H9 (cell line): Measurements from ENCODE around the gene HBA1. TPM values are rescaled to one million over a fixed set of nuclear protein-coding genes. Genes with fewer than 3 reads are reported as not detected.

ENCODE experiments used
- DNase-seq: peaks from one replicate; pipeline ENCODE4 v3.0.0-alpha.2; 2017
- H2AFZ ChIP-seq: one replicate; pipeline ENCODE4 v1.6.1; 2013; ENCODE audit warnings: mild to moderate bottlenecking, low read length, control low read depth, moderate library complexity
- H2AK5ac ChIP-seq: 2 replicates; pipeline ENCODE4 v1.6.1; 2013; ENCODE audit warnings: low read length, control low read depth, mixed read lengths; ENCODE audit not compliant: insufficient read length
- H2BK120ac ChIP-seq: one replicate; pipeline ENCODE4 v1.6.1; 2013; ENCODE audit warnings: low read depth, mild to moderate bottlenecking, low read length, control low read depth, inconsistent platforms; ENCODE audit not compliant: poor library complexity, severe bottlenecking
- H2BK12ac ChIP-seq: 2 replicates; pipeline ENCODE4 v1.6.1; 2013; ENCODE audit warnings: low read length, control low read depth, mixed read lengths, low read depth; ENCODE audit not compliant: insufficient read length
- H2BK15ac ChIP-seq: 2 replicates; pipeline ENCODE4 v1.6.1; 2013; ENCODE audit warnings: low read depth, low read length, control low read depth
- H2BK20ac ChIP-seq: one replicate; pipeline ENCODE4 v1.6.1; 2013; ENCODE audit warnings: low read depth, mild to moderate bottlenecking, low read length, control low read depth, inconsistent platforms; ENCODE audit not compliant: poor library complexity, severe bottlenecking
- H2BK5ac ChIP-seq: 2 replicates; pipeline ENCODE4 v1.6.1; 2013; ENCODE audit warnings: low read length, control low read depth, mixed read lengths; ENCODE audit not compliant: insufficient read length
- H3K14ac ChIP-seq: 2 replicates; pipeline ENCODE4 v1.6.1; 2013; ENCODE audit warnings: low read length, control low read depth; ENCODE audit not compliant: insufficient read depth
- H3K18ac ChIP-seq: 2 replicates; pipeline ENCODE4 v1.6.1; 2013; ENCODE audit warnings: low read depth, mild to moderate bottlenecking, mixed read lengths, low read length, control low read depth; ENCODE audit not compliant: insufficient read length
- H3K23ac ChIP-seq: 2 replicates; pipeline ENCODE4 v1.6.1; 2013; ENCODE audit warnings: low read length, control low read depth, mixed read lengths, low read depth; ENCODE audit not compliant: insufficient read length
- H3K23me2 ChIP-seq: 2 replicates; pipeline ENCODE4 v1.6.1; 2013; ENCODE audit warnings: low read depth, mild to moderate bottlenecking, mixed read lengths, low read length, control low read depth; ENCODE audit not compliant: insufficient read length, poor library complexity, severe bottlenecking
- H3K27ac ChIP-seq: 2 replicates; pipeline ENCODE4 v1.5.1; 2013; ENCODE audit warnings: low read length, control low read depth, mixed read lengths, low read depth; ENCODE audit not compliant: insufficient read length
- H3K27me3 ChIP-seq: 2 replicates; pipeline ENCODE4 v1.6.1; 2013; ENCODE audit warnings: low read length, control low read depth, inconsistent platforms; ENCODE audit not compliant: insufficient read depth
- H3K4ac ChIP-seq: 2 replicates; pipeline ENCODE4 v1.6.1; 2013; ENCODE audit warnings: low read depth, mild to moderate bottlenecking, control low read depth, inconsistent platforms, low read length, moderate library complexity
- H3K4me1 ChIP-seq: 2 replicates; pipeline ENCODE4 v1.6.1; 2013; ENCODE audit warnings: low read length, control low read depth, inconsistent platforms; ENCODE audit not compliant: insufficient read depth
- H3K4me2 ChIP-seq: 2 replicates; pipeline ENCODE4 v1.6.1; 2013; ENCODE audit warnings: low read length, control low read depth, mixed read lengths; ENCODE audit not compliant: insufficient read length, insufficient read depth
- H3K56ac ChIP-seq: 2 replicates; pipeline ENCODE4 v1.6.1; 2013; ENCODE audit warnings: low read depth, mild to moderate bottlenecking, mixed read lengths, low read length, control low read depth; ENCODE audit not compliant: insufficient read length
- H3K79me1 ChIP-seq: 2 replicates; pipeline ENCODE4 v1.6.1; 2013; ENCODE audit warnings: low read depth, mild to moderate bottlenecking, moderate library complexity, low read length, control low read depth, inconsistent platforms; ENCODE audit not compliant: insufficient read depth, poor library complexity, severe bottlenecking
- H3K79me2 ChIP-seq: 2 replicates; pipeline ENCODE4 v1.6.1; 2013; ENCODE audit warnings: low read length, control low read depth, inconsistent platforms; ENCODE audit not compliant: insufficient read depth
- H3K9ac ChIP-seq: 2 replicates; pipeline ENCODE4 v1.6.1; 2013; ENCODE audit warnings: low read length, control low read depth, mixed read lengths; ENCODE audit not compliant: insufficient read length; ENCODE audit errors: extremely low read depth
- H3K9me3 ChIP-seq: one replicate; pipeline ENCODE4 v1.6.1; 2013; ENCODE audit warnings: low read depth, low read length, inconsistent platforms; ENCODE audit not compliant: control insufficient read depth
- H3T11ph ChIP-seq: one replicate; pipeline ENCODE4 v1.6.1; 2013; ENCODE audit warnings: mild to moderate bottlenecking, low read length, control low read depth, inconsistent platforms
- H4K20me1 ChIP-seq: one replicate; pipeline ENCODE4 v1.6.1; 2013; ENCODE audit not compliant: control insufficient read depth, insufficient read length, insufficient read depth
- H4K5ac ChIP-seq: 2 replicates; pipeline ENCODE4 v1.6.1; 2013; ENCODE audit warnings: low read depth, mild to moderate bottlenecking, mixed read lengths, low read length, control low read depth; ENCODE audit not compliant: insufficient read length
- H4K8ac ChIP-seq: replicated peaks from 2 replicates; pipeline ENCODE4 v1.6.1; 2013; ENCODE audit warnings: low read length, control low read depth, mixed read lengths, low read depth; ENCODE audit not compliant: insufficient read length
- H4K91ac ChIP-seq: 2 replicates; pipeline ENCODE4 v1.6.1; 2013; ENCODE audit warnings: low read depth, mild to moderate bottlenecking, moderate library complexity, mixed read lengths, low read length, control low read depth; ENCODE audit not compliant: insufficient read length
- H3K27ac Mint-ChIP-seq, 3 experiments: 2 replicates in 2 of 3; 3 replicates in 1 of 3; pipeline ENCODE4 v1.8.0; 2020 to 2021; ENCODE audit warnings: mixed read lengths in 3 of 3, mild to moderate bottlenecking in 1 of 3, moderate library complexity in 1 of 3
- H3K27me3 Mint-ChIP-seq: 2 replicates; pipeline ENCODE4 v1.8.0; 2021; ENCODE audit warnings: low read depth, mild to moderate bottlenecking, moderate library complexity, mixed read lengths
- H3K36me3 Mint-ChIP-seq, 3 experiments: 2 replicates in 2 of 3; 3 replicates in 1 of 3; pipeline ENCODE4 v1.8.0; 2020 to 2021; ENCODE audit warnings: low read depth in 3 of 3, mixed read lengths in 3 of 3; ENCODE audit not compliant: insufficient read depth in 1 of 3
- H3K4me1 Mint-ChIP-seq, 2 experiments: 2 replicates each; pipeline ENCODE4 v1.8.0; 2020; ENCODE audit warnings: mixed read lengths in 2 of 2
- H3K4me3 Mint-ChIP-seq, 2 experiments: 2 replicates in 1 of 2; 3 replicates in 1 of 2; pipeline ENCODE4 v1.8.0; 2020 to 2021; ENCODE audit warnings: mild to moderate bottlenecking in 2 of 2, mixed read lengths in 2 of 2, moderate library complexity in 1 of 2
- H3K9me3 Mint-ChIP-seq, 2 experiments: 2 replicates in 1 of 2; 3 replicates in 1 of 2; pipeline ENCODE4 v1.8.0; 2020; ENCODE audit warnings: mild to moderate bottlenecking in 2 of 2, mixed read lengths in 2 of 2, moderate library complexity in 1 of 2
- WGBS: extraction: QIAGEN DNeasy Blood & Tissue Kit; methylation state at CpG from one replicate; pipeline ENCODE4 v1.1.7; 2013; ENCODE audit warnings: missing lambda C conversion rate, low lambda C conversion rate, mixed read lengths; ENCODE audit not compliant: insufficient read length; ENCODE audit errors: extremely low coverage; 5-methylcytosine and 5-hydroxymethylcytosine counted together
- total RNA-seq: library from RNA; stranded (reverse); gene quantifications from 2 replicates; pipeline ENCODE4 v1.2.1, GENCODE V29; 2021
- TF ChIP-seq, protein P1 (sequence below): fragments of 200-600 bp; sonication (generic); conservative IDR thresholded peaks from 3 replicates; pipeline ENCODE4 v1.8.0; 2021; ENCODE audit warnings: antibody characterized with exemption, mild to moderate bottlenecking

The HBA1 gene
- total RNA-seq, 1 experiment from 2014 or later: 7.2 TPM

DNA sequence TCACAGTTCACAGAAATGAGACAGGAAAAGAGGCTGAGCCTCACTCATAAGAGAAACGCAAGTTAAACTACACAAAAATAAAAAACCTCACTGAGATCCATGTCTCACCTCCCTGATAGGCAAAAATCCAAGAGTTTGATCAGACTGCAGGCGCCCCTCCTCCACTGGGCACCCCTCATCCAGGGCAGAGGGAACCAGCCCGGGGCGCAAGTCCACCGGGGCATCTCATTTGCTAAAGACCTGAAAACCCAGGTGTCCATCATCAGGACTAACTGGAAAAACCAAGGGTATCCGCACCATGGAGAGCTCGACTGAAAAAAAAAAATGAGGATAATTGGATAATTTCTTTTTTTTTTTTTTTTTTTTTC lies 21.5 kb upstream of the HBA1 start:
- H3K4ac ChIP-seq: no peak overlapping the region
- no peak overlapping the region for H3T11ph ChIP-seq
- no CpG with 5 or more reads among the region's 7 CpGs for WGBS
- Mint-ChIP-seq H3K27ac (no peak overlapping the region), H3K36me3 (no peaks in the 10 kb centered on the region), H3K27me3 (peaks cover 81% of the 10 kb centered on the region), H3K4me1 (peaks cover 9% of the 10 kb centered on the region in 2 experiments), H3K9me3 (peaks cover 5 to 9% of the 10 kb centered on the region in 2 experiments; a peak in 3 of 5 replicates), H3K4me3 (peak overlapping the region; percentile 63 to 88)
- no peak overlapping the region for H4K91ac ChIP-seq
- H3K23me2 ChIP-seq: peaks cover 7% of the 10 kb centered on the region
- no peaks in the 10 kb centered on the region for H3K79me2 ChIP-seq
- TF ChIP-seq, protein P1, sequence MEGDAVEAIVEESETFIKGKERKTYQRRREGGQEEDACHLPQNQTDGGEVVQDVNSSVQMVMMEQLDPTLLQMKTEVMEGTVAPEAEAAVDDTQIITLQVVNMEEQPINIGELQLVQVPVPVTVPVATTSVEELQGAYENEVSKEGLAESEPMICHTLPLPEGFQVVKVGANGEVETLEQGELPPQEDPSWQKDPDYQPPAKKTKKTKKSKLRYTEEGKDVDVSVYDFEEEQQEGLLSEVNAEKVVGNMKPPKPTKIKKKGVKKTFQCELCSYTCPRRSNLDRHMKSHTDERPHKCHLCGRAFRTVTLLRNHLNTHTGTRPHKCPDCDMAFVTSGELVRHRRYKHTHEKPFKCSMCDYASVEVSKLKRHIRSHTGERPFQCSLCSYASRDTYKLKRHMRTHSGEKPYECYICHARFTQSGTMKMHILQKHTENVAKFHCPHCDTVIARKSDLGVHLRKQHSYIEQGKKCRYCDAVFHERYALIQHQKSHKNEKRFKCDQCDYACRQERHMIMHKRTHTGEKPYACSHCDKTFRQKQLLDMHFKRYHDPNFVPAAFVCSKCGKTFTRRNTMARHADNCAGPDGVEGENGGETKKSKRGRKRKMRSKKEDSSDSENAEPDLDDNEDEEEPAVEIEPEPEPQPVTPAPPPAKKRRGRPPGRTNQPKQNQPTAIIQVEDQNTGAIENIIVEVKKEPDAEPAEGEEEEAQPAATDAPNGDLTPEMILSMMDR: no peak
- H3K9ac ChIP-seq: no peak overlapping the region
- H2BK5ac ChIP-seq: no peak overlapping the region
- DNase-seq: no peak
- no peak overlapping the region for H2BK20ac ChIP-seq
- H3K23ac ChIP-seq: no peak overlapping the region
- peak overlapping the region; percentile 86 for H3K4me2 ChIP-seq
- H3K27me3 ChIP-seq: peaks cover 9% of the 10 kb centered on the region; the same call in 1 of the 2 replicates
- H3K9me3 ChIP-seq: no peaks in the 10 kb centered on the region
- H3K18ac ChIP-seq: no peak overlapping the region
- H4K8ac ChIP-seq: no peak overlapping the region
- no peak overlapping the region for H3K56ac ChIP-seq
- H3K4me1 ChIP-seq: no peaks in the 10 kb centered on the region
- no peak overlapping the region for H2BK12ac ChIP-seq
- H2BK15ac ChIP-seq: no peak overlapping the region
- H3K79me1 ChIP-seq: no peaks in the 10 kb centered on the region
- H3K27ac ChIP-seq: no peak overlapping the region
- H2AK5ac ChIP-seq: no peak overlapping the region
- no peak overlapping the region for H2BK120ac ChIP-seq
- no peak overlapping the region for H4K5ac ChIP-seq
- no peak overlapping the region for H2AFZ ChIP-seq
- no peak overlapping the region for H3K14ac ChIP-seq
- no peaks in the 10 kb centered on the region for H4K20me1 ChIP-seq
